ENCODE data around the gene CRIP3. TPM values are rescaled to one million over a fixed set of nuclear protein-coding genes. Genes with fewer than 3 reads are reported as not detected.

Gene CRIP3
- polyA plus RNA-seq, 1 donor from 2014 or later: 2.9 TPM

Other genes starting within 250 kb of the CRIP3 start
- 50.5 TPM for gene MRPL2, start 249.4 kb downstream of the CRIP3 start, polyA plus RNA-seq
- 10.2 TPM for gene KLC4, start 249.2 kb downstream of the CRIP3 start, polyA plus RNA-seq
- not detected for gene PTK7, start 232.5 kb downstream of the CRIP3 start, polyA plus RNA-seq
- gene SRF, start 137.6 kb downstream of the CRIP3 start, polyA plus RNA-seq: 5.0 TPM
- 13.1 TPM for gene CUL9, start 126.6 kb downstream of the CRIP3 start, polyA plus RNA-seq
- 125 TPM for gene DNPH1, start 79.3 kb downstream of the CRIP3 start, polyA plus RNA-seq
- gene TTBK1, start 65.3 kb downstream of the CRIP3 start, polyA plus RNA-seq: 0.04 TPM
- gene SLC22A7, start 10.6 kb downstream of the CRIP3 start, polyA plus RNA-seq: not detected
- 10.7 TPM for gene ZNF318, start 60.8 kb upstream of the CRIP3 start, polyA plus RNA-seq
- 13.4 TPM for gene ABCC10, start 118.7 kb upstream of the CRIP3 start, polyA plus RNA-seq
- not detected for gene DLK2, start 146.7 kb upstream of the CRIP3 start, polyA plus RNA-seq
- gene TJAP1, start 168.7 kb upstream of the CRIP3 start, polyA plus RNA-seq: 9.2 TPM
- not detected for gene LRRC73, start 201.5 kb upstream of the CRIP3 start, polyA plus RNA-seq
- 87.2 TPM for gene YIPF3, start 208.1 kb upstream of the CRIP3 start, polyA plus RNA-seq
- gene POLR1C, start 208.3 kb upstream of the CRIP3 start, polyA plus RNA-seq: 19.6 TPM